Stimulated activated CD4-positive, alpha-beta T cell treated with anti-CD3 and anti-CD28 coated beads, Interleukin-1b, Interleukin-23, amount 100 ng/mL, for 48 hours (primary cell): Measurements from ENCODE around the gene SEMA6A.

Source experiments
- DNase-seq: peaks from one replicate; pipeline ENCODE4 v3.0.0-alpha.2; 2020

SEMA6A gene

DNA sequence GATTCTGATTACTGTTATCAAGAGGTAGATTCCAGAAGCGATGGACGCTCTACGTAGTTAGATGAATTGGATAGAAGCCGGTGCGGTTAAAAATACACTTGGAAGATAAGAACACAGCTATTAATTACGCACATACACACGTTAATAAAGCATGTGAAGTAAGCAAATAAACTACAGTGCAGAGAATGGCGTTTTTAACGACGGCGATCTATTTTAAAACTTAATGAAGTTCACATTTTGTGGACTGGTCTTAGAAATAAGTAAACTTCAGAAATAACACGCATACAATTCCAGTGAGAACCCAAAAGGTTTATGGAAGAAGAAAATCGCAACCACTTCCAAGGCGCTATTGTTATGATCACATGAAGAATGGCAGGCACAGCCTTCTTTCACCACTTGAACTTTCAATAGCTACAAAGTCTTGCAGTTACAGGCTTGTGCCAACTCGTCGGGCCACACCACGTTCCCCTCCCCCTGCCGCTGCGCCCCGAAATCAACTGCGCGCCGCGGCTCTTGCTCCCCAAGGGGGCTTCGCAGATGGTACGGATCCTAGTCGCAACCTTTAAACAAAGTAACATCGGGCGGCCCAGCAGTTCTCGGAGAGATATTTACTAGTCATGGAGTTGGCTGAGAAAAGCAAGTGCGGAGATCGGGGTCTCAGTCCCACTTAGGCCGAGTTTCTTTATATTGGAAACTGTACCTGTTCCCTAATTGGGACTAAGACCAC lies 866 bp upstream of the SEMA6A start:
- no peak for DNase-seq

DNA sequence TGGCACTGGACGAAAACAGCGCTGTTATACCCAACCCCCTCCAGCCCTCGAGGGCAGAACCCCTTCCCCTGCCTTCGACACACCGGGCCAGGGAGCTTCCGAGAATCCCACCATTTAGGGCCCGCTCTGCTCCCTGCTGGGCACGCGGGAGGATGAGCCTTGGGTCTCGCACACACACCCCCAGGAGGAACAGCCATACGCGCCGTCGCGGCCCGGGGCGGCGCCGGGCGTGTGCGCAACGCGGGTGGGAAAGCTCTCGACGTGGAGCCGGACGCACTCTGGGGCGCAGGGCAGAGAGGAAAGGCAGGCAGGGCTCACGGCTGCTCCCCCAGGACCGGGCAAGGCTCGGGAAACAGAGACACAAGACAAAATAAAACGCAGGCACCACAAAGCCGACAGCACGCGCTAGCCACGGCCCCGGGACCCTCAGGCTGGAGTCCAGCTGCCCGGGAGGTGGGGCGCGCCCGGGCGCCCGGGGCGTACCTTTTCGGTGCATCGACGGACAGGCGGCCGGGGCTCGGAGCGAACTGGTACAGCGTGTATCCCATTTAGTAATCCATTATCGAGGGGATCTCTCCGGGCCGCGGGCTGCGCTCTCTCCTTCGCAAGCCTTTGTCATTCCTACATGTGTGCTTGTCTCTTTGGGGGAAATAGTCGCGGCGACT lies 789 bp downstream of the SEMA6A start:
- DNase-seq, result no peak

DNA sequence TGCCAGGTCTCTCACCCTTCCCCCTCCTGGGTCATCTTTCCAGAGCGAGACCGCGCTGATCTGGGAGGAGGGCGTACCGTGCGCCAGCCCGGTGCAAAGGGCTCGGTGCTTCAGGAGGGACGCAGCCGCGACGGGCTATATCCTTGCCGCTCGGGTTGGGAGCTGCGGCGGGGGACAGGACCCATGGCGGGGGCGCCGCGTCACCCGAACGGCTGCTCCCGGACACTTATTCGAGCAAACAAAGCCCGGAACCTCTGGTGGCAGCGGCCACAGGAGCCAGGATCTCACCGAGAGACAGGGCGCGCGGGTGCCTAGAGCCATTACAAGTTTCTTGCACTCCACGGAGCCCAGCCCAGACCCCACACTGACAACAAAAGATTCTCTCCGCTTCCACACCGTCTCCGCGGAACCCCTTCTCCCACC lies 1.3 kb downstream of the SEMA6A start:
- no peak for DNase-seq

GRCh38 chr5:116572350-116573278 lies 2.0 kb downstream of the SEMA6A start:
- no peak for DNase-seq

- no peak for DNase-seq
Measured at GRCh38 chr5:116571568-116572349, 2.9 kb downstream of the SEMA6A start.

DNA sequence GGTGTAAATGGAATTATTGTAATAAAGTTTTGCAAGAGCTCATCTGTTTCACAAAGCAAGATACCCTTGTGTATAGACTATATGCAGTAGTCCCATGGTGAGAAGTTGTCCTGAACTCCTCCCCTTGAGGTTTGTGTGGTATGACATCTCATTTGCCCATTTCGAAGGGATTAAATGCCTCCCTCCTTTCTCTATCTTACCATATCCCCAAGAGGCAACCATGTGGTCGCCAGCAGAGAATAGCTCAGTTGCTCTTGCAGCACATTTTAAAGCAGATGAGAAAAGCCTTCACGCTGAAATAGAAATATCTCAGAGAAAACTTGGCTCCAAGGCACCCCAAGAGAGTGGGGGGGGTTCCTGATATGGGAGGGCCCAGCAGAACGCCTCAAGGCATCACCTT lies 4.6 kb downstream of the SEMA6A start:
- DNase-seq, result no peak

GRCh38 chr5:116567106-116567505 lies 7.5 kb downstream of the SEMA6A start:
- no peak for DNase-seq

DNA sequence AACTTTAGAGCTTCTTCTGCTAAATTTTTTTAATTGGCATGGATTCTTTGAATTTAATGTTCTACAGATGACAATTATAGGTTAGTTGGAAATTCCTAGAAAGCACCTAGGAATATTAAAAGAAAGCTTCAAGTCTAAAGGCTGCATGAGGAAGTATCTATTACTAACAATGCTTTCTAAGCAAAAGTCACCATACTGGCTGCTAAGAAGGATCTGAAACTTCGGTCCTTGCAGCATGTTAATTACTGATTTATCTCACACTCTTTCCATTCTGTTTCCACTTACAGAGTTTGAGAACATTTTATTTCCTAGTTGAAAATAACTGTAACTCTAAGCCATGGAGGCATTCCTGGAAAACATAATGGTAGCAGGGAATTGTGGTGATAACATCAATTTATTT lies 8.4 kb downstream of the SEMA6A start:
- no peak for DNase-seq

GRCh38 chr5:116564756-116565490 lies 9.7 kb downstream of the SEMA6A start:
- no peak for DNase-seq

GRCh38 chr5:116564312-116564711 lies 10.3 kb downstream of the SEMA6A start:
- no peak for DNase-seq

DNA sequence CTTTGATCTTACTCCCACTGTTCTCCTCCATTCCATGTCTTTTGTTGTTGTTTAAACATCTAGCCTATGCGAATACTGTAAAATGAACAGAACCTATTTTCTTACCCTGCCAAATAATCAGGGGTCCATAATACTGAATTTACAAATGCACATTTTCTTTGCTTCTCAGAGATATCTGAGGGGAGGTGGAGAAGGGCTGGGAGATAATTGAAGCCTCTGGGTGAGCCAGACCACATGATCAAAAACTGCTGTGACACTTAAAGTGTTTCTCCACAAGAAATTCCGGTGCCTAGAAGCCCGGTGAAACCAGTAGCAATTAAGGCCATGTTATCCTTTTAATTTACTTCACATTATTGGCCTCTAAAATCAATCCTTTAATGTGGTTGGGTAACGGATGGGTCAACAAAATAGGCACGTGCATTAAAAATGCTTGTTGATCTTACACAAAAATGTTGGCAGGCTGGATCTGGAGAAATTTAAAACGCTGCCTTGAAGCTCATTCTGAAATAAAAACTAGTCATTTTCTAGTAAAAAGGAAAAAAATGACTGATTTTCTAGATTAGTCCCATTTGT lies 10.8 kb downstream of the SEMA6A start:
- DNase-seq, result no peak

DNA sequence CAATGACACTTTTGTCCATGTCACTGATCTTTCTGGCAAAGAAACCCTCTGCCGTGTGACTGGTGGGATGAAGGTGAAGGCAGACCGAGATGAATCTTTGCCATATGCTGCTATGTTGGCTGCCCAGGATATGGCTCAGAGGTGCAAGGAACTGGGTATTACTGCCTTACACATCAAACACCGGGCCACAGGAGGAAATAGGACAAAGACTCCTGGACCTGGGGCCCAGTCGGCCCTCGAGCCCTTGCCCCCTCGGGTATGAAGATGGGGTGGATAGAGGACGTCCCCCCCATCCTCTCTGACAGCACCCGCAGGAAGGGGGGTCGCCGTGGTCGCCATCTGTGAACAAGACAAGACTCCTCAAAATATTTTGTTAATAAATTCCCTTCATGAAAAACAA lies 12.0 kb downstream of the SEMA6A start:
- DNase-seq, result no peak

DNA sequence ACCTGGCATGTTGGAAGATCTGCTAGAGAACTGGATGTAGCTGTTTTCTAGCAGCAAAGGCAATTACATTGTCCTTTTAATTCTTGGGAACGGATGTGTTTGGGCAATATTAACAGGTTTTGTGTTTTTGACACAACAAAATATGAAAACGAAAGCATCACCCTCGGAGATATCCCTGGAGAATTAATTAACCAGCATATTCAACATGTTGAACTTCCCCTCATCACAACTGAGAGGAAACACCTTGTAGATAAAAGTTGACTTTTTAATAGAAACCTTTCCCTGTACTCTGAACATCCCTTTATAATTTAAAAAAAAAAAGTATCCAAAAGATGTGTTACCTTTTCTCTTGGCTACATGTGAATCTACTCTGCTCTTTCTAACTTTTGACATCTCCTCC lies 13.0 kb downstream of the SEMA6A start:
- no peak for DNase-seq

DNA sequence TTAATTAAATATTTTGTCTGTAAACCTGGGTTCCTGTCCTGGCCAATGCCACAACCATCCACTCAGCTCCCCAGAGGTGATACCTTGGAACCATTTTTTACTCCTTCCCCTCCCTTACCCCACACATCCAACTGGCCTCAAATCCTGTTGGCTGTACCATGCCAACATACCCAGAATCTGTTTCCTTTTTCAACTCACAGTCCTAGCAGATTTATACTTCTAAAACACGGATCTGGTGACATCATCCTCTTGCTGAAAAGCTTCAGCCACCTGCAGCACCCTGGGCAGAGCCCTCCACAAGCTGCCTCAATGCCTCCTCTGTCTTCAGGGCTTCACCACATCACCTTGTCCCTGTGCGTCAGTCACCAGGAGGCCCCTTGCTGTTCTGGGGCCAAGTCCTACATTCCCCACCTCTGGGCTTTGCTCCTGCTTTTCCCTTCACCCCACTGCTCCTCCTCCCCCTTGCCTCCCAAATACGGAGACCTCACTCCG lies 14.9 kb downstream of the SEMA6A start:
- DNase-seq, result no peak

- DNase-seq, result no peak
Measured at GRCh38 chr5:116559239-116559638, 15.4 kb downstream of the SEMA6A start.

DNA sequence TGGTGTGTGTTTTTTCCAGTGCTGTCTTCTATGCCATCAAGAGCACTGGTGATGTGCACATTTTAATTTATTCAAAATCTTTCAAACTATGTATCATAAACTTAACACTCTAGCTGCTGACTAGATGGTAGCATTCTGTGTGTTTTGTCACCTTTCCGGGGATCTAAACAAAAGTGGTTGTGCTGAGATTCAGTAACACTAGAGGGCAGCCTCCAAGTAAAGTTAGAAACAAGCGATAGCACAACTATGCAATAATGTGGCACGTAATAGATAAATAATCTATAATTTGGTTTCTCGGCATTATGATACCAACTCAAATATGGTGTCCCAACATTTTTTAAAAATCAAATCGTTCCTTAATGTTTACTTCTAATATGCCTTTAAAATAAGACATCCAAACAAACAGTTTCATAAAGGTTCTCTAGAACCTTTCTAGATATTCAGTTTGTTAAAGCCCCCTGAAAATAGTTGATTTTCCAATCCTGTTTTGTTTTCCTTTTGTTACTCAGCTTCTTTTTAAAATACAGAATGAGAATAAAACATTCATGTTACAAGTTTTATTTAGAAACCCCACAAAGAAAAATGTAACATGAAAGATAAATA lies 16.9 kb downstream of the SEMA6A start:
- DNase-seq, result no peak

- no peak for DNase-seq
Measured at GRCh38 chr5:116554764-116555163, 19.9 kb downstream of the SEMA6A start.

GRCh38 chr5:116553366-116553765 lies 21.3 kb downstream of the SEMA6A start:
- DNase-seq, result no peak

GRCh38 chr5:116550082-116550481 lies 24.5 kb downstream of the SEMA6A start:
- no peak for DNase-seq

DNA sequence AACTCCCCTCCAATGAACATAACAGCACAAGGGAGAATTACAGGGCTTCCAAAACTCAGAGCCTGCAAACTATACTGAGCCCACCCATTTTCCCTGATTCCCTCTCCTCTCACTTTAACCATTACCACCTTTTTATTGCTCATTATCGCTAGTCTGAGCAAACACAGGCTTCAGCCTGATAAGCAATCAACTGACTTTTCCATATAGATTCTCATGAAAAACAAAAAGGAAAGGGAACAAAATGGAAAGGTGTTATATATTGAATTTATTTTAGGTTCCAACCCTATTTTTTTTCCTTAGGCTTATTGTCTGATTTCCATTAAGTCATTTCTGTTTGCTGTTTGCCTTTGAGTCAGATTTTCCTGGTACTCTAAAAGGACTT lies 27.9 kb downstream of the SEMA6A start:
- DNase-seq, result no peak
